Gastrocnemius medialis (tissue), 4 donors: Measurements from ENCODE around the gene CHD6. TPM values are rescaled to one million over a fixed set of nuclear protein-coding genes. Genes with fewer than 3 reads are reported as not detected.

Experiments used
- ATAC-seq, 2 donors: fragments of 150-250 bp; one replicate each; pipeline ENCODE4 v1.9.1; 2016
- DNase-seq, 2 donors: peaks; one replicate each; pipeline ENCODE4 v3.0.0-alpha.2; 2019
- H3K27ac ChIP-seq, 4 donors: fragments of 200-600 bp; sonication (generic); 1 replicate in 1 of 4; 2 replicates in 3 of 4; pipeline ENCODE4 v1.5.1; 2016 to 2018; ENCODE audit warnings: mild to moderate bottlenecking in 2 of 4, moderate library complexity in 1 of 4
- H3K27me3 ChIP-seq, 3 donors: fragments of 200-600 bp; sonication (generic) in 2 of 3; 1 replicate in 1 of 3; 2 replicates in 2 of 3; pipeline versions ENCODE4 v1.5.1 to v1.6.0; 2016 to 2019; ENCODE audit warnings: mild to moderate bottlenecking in 1 of 3, moderate library complexity in 1 of 3
- H3K36me3 ChIP-seq, 2 donors: fragments of 200-600 bp; sonication (generic) in 1 of 2; one replicate each; pipeline ENCODE4 v1.5.1; 2017 to 2018
- H3K4me1 ChIP-seq, 2 donors: fragments of 200-600 bp; sonication (generic) in 1 of 2; one replicate each; pipeline ENCODE4 v1.5.1; 2016 to 2017; ENCODE audit warnings: mild to moderate bottlenecking in 2 of 2
- H3K4me3 ChIP-seq, 4 donors: fragments of 200-600 bp; sonication (generic) in 3 of 4; 1 replicate in 1 of 4; 2 replicates in 3 of 4; pipeline ENCODE4 v1.5.1; 2016 to 2019; ENCODE audit warnings: mild to moderate bottlenecking in 2 of 4
- H3K9me3 ChIP-seq, 3 donors: fragments of 200-600 bp; sonication (generic) in 2 of 3; 1 replicate in 1 of 3; 2 replicates in 2 of 3; pipeline ENCODE4 v1.5.1; 2016 to 2019
- POLR2A ChIP-seq, 2 donors: fragments of 450-650 bp; IDR thresholded peaks; one replicate each; pipeline ENCODE4 v1.6.1; 2017; ENCODE audit warnings: antibody characterized with exemption in 2 of 2, mild to moderate bottlenecking in 2 of 2, moderate library complexity in 2 of 2
- in situ Hi-C, 4 donors: fragments of 200-750 bp; cut with MboI; loops; one replicate each; pipeline versions ENCODE4 v1.15.0 to v1.8.0; 2017; ENCODE audit warnings: low sequenced_read_pairs in 4 of 4
- intact Hi-C: fragments of 100-400 bp; cut with DNase I; formaldehyde crosslinking; loops from one replicate; pipeline ENCODE4 v1.15.1; 2023; ENCODE audit warnings: low total_unique reads
- total RNA-seq, 4 donors: library from RNA; depleted of rRNA; stranded (reverse); fragments of >200 nt; gene quantifications; one replicate each; pipeline versions ENCODE4 v1.1.0 to v1.2.3, GENCODE V29; 2016
- TF ChIP-seq, protein P1 (sequence below), 5 experiments: fragments of 450-650 bp in 3 of 5; fragments of 200-600 bp in 2 of 5; sonication (generic) in 2 of 5; IDR thresholded peaks in 4 of 5; conservative IDR thresholded peaks in 1 of 5; 1 replicate in 4 of 5; 2 replicates in 1 of 5; pipeline ENCODE4 v1.5.1; 2016 to 2019; ENCODE audit warnings: antibody characterized with exemption in 5 of 5, mild to moderate bottlenecking in 3 of 5, moderate library complexity in 3 of 5

CHD6 gene, protein sequence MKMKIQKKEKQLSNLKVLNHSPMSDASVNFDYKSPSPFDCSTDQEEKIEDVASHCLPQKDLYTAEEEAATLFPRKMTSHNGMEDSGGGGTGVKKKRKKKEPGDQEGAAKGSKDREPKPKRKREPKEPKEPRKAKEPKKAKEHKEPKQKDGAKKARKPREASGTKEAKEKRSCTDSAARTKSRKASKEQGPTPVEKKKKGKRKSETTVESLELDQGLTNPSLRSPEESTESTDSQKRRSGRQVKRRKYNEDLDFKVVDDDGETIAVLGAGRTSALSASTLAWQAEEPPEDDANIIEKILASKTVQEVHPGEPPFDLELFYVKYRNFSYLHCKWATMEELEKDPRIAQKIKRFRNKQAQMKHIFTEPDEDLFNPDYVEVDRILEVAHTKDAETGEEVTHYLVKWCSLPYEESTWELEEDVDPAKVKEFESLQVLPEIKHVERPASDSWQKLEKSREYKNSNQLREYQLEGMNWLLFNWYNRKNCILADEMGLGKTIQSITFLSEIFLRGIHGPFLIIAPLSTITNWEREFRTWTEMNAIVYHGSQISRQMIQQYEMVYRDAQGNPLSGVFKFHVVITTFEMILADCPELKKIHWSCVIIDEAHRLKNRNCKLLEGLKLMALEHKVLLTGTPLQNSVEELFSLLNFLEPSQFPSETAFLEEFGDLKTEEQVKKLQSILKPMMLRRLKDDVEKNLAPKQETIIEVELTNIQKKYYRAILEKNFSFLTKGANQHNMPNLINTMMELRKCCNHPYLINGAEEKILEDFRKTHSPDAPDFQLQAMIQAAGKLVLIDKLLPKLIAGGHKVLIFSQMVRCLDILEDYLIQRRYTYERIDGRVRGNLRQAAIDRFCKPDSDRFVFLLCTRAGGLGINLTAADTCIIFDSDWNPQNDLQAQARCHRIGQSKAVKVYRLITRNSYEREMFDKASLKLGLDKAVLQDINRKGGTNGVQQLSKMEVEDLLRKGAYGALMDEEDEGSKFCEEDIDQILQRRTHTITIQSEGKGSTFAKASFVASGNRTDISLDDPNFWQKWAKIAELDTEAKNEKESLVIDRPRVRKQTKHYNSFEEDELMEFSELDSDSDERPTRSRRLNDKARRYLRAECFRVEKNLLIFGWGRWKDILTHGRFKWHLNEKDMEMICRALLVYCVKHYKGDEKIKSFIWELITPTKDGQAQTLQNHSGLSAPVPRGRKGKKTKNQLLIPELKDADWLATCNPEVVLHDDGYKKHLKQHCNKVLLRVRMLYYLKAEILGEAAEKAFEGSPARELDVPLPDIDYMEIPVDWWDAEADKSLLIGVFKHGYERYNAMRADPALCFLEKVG (N-terminal part only)
- total RNA-seq, result 10 to 100 TPM; 12.8 to 33.7 (median 19.2) TPM

DNA sequence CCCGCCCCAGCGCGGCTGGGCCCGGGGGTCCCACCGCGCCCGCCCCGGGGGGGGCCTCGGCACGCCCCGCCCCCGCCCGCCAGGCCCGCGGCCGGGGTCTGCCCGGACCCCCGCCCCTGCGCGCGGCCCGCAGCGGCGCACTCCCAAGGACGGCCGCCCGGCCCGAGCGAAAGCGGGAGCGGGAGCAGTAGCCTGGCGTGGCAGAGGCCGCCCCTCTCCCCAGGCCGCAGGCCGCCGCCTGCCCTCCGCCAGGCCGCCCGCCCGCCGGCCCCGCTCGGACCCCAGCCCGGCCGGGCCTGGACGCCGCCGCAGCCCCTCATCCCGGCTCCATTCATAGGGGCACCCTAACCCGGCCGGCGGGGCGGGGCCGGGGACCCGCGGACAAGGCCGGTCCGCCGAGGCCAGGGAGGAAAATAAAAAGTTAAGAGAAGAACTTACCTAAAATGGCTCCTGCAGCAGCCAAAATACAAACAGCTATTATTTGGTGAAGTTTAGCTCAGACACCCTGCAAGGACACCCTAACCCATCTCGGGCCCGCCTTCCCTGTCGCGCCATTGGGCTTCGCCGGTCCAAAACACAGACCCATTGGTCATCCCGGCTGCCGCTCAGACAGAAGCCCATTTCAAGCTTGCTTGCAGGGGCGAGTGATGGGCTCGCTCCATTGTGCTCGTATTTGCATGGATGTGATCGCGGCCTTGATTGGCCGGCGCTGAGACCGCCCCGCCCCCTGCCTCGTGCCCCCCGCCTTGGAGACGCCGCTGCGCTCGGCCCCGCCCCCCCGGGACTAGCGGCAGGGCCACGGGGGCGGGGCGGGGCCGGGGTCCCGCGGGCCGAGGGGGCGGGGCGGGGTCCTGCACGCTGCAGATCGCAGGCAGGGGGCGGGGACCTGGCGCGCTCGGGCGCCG is at the start of gene CHD6:
Gene CHD6, minus strand, starts transcription at position 476 of the 905 bp plus-strand sequence. CDS start 67,040 bp downstream, outside the sequence.
- DNase-seq (peak; percentile 99), ATAC-seq (peak; percentile 98)
- Histone ChIP-seq H3K27ac (peak within 1 kb of the TSS; percentile 65 to 93 (median 86)), H3K4me3 (peak within 1 kb of the TSS; percentile 70 to 86 (median 81)), H3K36me3 (no peaks in the 10 kb centered on the region), H3K27me3 (no peaks in the 10 kb centered on the region), H3K4me1 (peaks cover 33 to 38% of the 10 kb centered on the region in 2 donors), H3K9me3 (no peaks in the 10 kb centered on the region)
- TF ChIP-seq POLR2A (IDR thresholded peaks at IDR 0.05), result peak in 1 of 2 donors; percentile 45
- TF ChIP-seq, protein P1, sequence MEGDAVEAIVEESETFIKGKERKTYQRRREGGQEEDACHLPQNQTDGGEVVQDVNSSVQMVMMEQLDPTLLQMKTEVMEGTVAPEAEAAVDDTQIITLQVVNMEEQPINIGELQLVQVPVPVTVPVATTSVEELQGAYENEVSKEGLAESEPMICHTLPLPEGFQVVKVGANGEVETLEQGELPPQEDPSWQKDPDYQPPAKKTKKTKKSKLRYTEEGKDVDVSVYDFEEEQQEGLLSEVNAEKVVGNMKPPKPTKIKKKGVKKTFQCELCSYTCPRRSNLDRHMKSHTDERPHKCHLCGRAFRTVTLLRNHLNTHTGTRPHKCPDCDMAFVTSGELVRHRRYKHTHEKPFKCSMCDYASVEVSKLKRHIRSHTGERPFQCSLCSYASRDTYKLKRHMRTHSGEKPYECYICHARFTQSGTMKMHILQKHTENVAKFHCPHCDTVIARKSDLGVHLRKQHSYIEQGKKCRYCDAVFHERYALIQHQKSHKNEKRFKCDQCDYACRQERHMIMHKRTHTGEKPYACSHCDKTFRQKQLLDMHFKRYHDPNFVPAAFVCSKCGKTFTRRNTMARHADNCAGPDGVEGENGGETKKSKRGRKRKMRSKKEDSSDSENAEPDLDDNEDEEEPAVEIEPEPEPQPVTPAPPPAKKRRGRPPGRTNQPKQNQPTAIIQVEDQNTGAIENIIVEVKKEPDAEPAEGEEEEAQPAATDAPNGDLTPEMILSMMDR (IDR thresholded peaks at IDR 0.05 in 4 of 5, conservative IDR thresholded peaks at IDR 0.05 in 1 of 5), result no peak
- intact Hi-C loops (loop anchor here (1.0 to 5.0 kb wide), 2 partner anchors 74 to 111 kb away; no protein-coding TSS in a partner anchor), in situ Hi-C loops (loop anchor here in 1 of 4 donors (25.0 kb wide), 1 partner anchor 106 kb away; no protein-coding TSS in a partner anchor)

DNA sequence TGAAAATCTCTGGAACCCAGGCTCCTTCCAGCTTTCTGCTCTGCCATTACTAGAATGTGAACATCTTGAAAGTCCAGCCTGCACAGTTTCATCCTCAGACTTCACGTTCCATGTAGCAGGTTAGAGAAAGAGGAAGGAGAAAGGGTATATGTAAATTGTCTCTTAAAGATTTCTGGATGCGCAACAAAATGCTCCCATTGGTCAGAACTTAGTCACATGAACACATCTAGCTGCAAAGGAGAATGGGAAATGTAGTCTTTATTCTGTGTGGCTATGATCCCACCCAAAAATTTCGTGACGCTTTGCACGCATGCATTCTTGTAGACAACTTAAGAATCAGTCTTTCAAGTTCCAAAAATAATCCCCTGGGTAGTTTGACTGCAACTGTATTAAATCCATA is 46.4 kb upstream of the CHD6 start:
- Histone ChIP-seq H3K4me1 (no peaks in the 10 kb centered on the region), H3K27me3 (no peaks in the 10 kb centered on the region), H3K4me3 (no peak overlapping the region), H3K36me3 (no peaks in the 10 kb centered on the region), H3K27ac (no peak overlapping the region), H3K9me3 (no peaks in the 10 kb centered on the region)
- intact Hi-C loops (no loop called here), in situ Hi-C loops (no loop called here)
- no peak for DNase-seq
- TF ChIP-seq POLR2A (IDR thresholded peaks at IDR 0.05), result no peak
- TF ChIP-seq, protein P1 (IDR thresholded peaks at IDR 0.05 in 4 of 5, conservative IDR thresholded peaks at IDR 0.05 in 1 of 5), result no peak
- no peak for ATAC-seq

DNA sequence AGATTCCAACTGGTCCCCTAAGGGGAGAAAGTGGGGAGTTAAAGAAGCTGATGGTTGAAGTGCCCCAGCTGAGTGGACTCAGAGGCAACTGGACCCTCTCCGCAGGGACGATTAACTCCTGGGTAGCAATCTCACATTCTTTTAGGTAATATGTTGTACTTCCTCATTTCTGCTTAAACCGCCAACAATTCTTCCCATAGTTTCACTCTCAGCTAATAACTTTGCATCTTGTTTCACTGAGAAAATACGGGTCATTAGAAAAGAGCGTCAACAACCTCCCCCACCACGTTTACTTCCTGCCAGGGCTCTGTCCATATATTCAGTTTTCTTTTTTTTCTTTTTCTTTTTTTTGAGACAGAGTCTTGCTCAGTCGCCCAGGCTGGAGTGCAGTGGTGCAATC is 39.5 kb upstream of the CHD6 start:
- DNase-seq (no peak), ATAC-seq (no peak)
- intact Hi-C loops, result no loop called here
- Histone ChIP-seq H3K27me3 (no peaks in the 10 kb centered on the region), H3K27ac (no peak overlapping the region), H3K4me3 (no peak overlapping the region), H3K36me3 (no peaks in the 10 kb centered on the region), H3K4me1 (no peaks in the 10 kb centered on the region), H3K9me3 (no peaks in the 10 kb centered on the region)
- TF ChIP-seq POLR2A (IDR thresholded peaks at IDR 0.05), result no peak
- TF ChIP-seq, protein P1 (IDR thresholded peaks at IDR 0.05 in 4 of 5, conservative IDR thresholded peaks at IDR 0.05 in 1 of 5), result no peak
- in situ Hi-C loops, result no loop called here
